Pancreas (tissue), 10 donors: ENCODE measurements around the gene ZNF468. TPM values are rescaled to one million over a fixed set of nuclear protein-coding genes. Genes with fewer than 3 reads are reported as not detected.
A peak's percentile ranks its signal among the peaks of the same experiment; 100 is the strongest.

ENCODE experiments used
- ATAC-seq, 4 donors: fragments of 200-7000 bp; cut with Tn5 transposase; one replicate each; pipeline versions ENCODE4 v1.8.0 to v1.9.1; 2020; ENCODE audit warnings: mild to moderate bottlenecking in 4 of 4, moderate library complexity in 4 of 4
- DNase-seq, 6 donors: peaks; one replicate each; pipeline ENCODE4 v3.0.0-alpha.2; 2020
- FAIRE-seq: peaks from 2 replicates; lab custom pipeline; 2012; peaks lifted over from hg19 to GRCh38; lab: Jason Lieb, UNC
- H3K27ac ChIP-seq, 4 donors: fragments of 200-600 bp; sonication (generic); 1 replicate in 3 of 4; 2 replicates in 1 of 4; pipeline versions ENCODE4 v1.5.0 to v1.8.0; 2020
- H3K27me3 ChIP-seq, 4 donors: fragments of 200-600 bp; one replicate each; pipeline ENCODE4 v1.8.0; 2021
- H3K36me3 ChIP-seq, 3 donors: fragments of 200-600 bp; sonication (generic) in 1 of 3; one replicate each; pipeline versions ENCODE4 v1.5.0 to v1.8.0; 2020 to 2021
- H3K4me1 ChIP-seq, 3 donors: fragments of 200-600 bp; one replicate each; pipeline ENCODE4 v1.8.0; 2021
- H3K4me3 ChIP-seq, 4 donors: fragments of 200-600 bp; sonication (generic) in 2 of 4; one replicate each; pipeline versions ENCODE4 v1.5.0 to v1.8.0; 2020 to 2021
- H3K9me3 ChIP-seq, 4 donors: fragments of 200-600 bp; one replicate each; pipeline ENCODE4 v1.8.0; 2021
- WGBS, 2 donors: extraction: QIAGEN DNeasy Blood & Tissue Kit; methylation state at CpG; one replicate each; pipeline ENCODE4 v1.1.7; 2013; 5-methylcytosine and 5-hydroxymethylcytosine counted together
- intact Hi-C, 3 donors: fragments of 100-400 bp; cut with DNase I; formaldehyde crosslinking; loops; one replicate each; pipeline versions ENCODE4 v1.11.1 to v1.14.2; 2022
- polyA plus RNA-seq, 2 donors: library from polyadenylated mRNA; stranded (reverse); fragments of 200-250 nt; gene quantifications; one replicate each; pipeline ENCODE4 v1.2.3, GENCODE V29; 2013
- total RNA-seq, 6 donors: library from RNA; stranded (reverse); fragmentation: NEBNext Ultra II Directional in 4 of 6; extraction: Animal tissue kit (Norgen Biotek cat#: 25700) in 4 of 6; gene quantifications; one replicate each; pipeline versions ENCODE4 v1.2.1 to v1.2.4, GENCODE V29; 2021 to 2023
- TF ChIP-seq, protein P1 (sequence below), 4 donors: fragments of 200-600 bp; sonication (generic) in 3 of 4; IDR thresholded peaks; one replicate each; pipeline versions ENCODE4 v1.5.0 to v1.8.0; 2021; ENCODE audit warnings: antibody characterized with exemption in 4 of 4
- donor health status: healthy with polysubstance abuse.
- donor health status: DM: no; HTN: no; CAD: no; lungs with moderate emphysema.
- donor health status: DM: no; HTN: no; CAD: no.
- donor health status: control.
- donor health status: control.
- donor health status: Bipolar disorder and iron deficiency.
- donor health status: DM: yes; HTN: yes; CAD: no.
- donor health status: DM: no; HTN: no; CAD: no.
- donor health status: DM: no; HTN: no; CAD: no.
- donor health status: DM: yes; HTN: yes; CAD: no.

ZNF468 gene
- total and polyA plus RNA-seq, 8 donors = 6.5 to 14.7 (median 8.5) TPM

DNA sequence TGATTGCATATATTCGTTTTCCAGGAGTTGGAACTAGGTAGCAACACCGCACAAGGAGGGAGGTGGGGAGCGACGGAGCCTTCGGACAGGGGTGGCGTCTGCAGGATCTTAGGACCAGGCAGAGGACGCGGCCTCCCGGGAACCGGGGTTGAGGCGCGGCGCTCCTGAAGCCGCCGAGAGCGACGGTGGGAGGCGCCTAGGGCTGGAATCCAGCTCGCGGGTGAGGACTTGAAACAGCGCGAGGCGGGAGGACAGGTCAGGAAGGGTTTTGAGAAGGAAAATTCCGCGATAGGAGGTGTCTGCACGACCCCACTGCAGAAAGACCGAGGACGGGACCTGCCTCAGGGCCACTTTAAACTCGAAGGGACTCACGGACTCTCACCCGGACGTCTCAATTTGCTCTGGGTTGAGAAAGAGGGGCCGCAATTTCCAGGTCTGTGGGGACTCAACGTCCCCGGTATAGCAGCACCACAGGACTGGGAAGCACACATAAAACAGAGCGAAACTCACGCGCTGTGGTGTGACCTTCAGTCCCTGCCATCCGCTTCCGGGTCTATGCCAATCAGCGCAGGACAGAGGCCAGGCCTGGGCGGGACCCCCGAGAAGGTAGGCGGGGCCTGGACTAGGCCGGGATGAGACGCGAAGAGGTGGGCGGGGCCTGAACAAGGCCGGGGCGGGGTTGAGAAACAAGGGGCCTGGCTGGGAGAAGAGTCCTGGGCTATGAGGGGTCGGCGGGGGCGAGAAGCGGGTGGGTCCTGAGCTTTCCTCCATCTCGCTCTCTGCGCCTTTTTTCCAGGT is 39.9 kb upstream of the ZNF468 start, which contains the start of gene ZNF320:
TSS of gene ZNF320 (minus strand) at position 498 of the 798 bp plus-strand sequence. CDS start 7,380 bp downstream, outside the sequence.
- TF ChIP-seq, protein P1, sequence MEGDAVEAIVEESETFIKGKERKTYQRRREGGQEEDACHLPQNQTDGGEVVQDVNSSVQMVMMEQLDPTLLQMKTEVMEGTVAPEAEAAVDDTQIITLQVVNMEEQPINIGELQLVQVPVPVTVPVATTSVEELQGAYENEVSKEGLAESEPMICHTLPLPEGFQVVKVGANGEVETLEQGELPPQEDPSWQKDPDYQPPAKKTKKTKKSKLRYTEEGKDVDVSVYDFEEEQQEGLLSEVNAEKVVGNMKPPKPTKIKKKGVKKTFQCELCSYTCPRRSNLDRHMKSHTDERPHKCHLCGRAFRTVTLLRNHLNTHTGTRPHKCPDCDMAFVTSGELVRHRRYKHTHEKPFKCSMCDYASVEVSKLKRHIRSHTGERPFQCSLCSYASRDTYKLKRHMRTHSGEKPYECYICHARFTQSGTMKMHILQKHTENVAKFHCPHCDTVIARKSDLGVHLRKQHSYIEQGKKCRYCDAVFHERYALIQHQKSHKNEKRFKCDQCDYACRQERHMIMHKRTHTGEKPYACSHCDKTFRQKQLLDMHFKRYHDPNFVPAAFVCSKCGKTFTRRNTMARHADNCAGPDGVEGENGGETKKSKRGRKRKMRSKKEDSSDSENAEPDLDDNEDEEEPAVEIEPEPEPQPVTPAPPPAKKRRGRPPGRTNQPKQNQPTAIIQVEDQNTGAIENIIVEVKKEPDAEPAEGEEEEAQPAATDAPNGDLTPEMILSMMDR (IDR thresholded peaks at IDR 0.05) = no peak
- H3K4me3 ChIP-seq = peak within 1 kb of the TSS; percentile 49 to 80 (median 60)
- H3K4me1 ChIP-seq = peaks cover 0 to 4% (median 0%) of the 10 kb centered on the region in 3 donors
- FAIRE-seq = peak; percentile 64
- peak; percentile 99 to 100 (median 100) for ATAC-seq
- intact Hi-C loops = no loop called here
- 3 to 4% methylated on average over 54 to 56 of the region's 56 CpGs for WGBS, 2 donors
- H3K27ac ChIP-seq = peak within 1 kb of the TSS; percentile 72 to 91 (median 82)
- peaks cover 0 to 3% (median 0%) of the 10 kb centered on the region in 3 donors for H3K36me3 ChIP-seq
- DNase-seq = peak; percentile 93 to 97 (median 94)
- H3K27me3 ChIP-seq = no peaks in the 10 kb centered on the region
- H3K9me3 ChIP-seq = no peaks in the 10 kb centered on the region

DNA sequence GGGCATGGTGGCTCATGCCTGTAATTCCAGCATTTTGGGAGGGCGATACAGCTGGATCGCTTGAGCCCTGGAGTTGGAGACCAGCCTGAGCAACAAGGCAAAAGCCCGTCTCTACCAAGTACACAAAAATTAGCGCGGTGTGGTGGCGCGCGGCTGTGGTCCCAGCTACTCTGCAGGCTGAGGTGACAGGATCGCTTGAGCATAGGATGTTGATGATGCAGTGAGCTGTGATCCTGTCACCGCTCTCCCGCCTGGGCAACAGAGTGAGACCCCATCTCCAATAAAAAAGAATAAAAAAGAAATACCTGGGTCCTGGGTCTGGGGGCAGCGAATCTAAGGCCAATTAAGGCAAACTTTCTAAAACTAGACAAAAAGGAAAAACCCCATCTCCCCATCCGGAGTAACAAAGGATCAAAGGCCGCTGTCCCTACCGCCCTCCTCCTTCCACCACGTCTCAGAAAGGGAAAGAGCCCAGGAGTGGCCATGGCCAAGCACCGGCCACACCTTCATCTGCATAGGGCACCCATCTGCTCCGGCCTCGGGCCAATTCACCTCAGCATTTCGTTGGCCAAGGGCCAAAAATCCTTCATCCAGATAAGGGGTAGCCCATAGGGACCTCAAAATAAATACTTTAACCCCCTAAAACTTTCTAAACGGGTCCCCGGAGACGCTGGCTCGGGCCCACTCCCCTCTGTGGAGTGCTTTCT is 39.2 kb upstream of the ZNF468 start:
- Histone ChIP-seq H3K9me3 (no peaks in the 10 kb centered on the region), H3K4me3 (peak overlapping the region; percentile 49 to 80 (median 60)), H3K4me1 (peaks cover 0 to 4% (median 0%) of the 10 kb centered on the region in 3 donors), H3K27me3 (no peaks in the 10 kb centered on the region), H3K36me3 (peaks cover 0 to 3% (median 0%) of the 10 kb centered on the region in 3 donors), H3K27ac (peak overlapping the region; percentile 72 to 91 (median 82))
- TF ChIP-seq, protein P1 (IDR thresholded peaks at IDR 0.05) = no peak
- ATAC-seq (peak; percentile 65 to 84 (median 68)), DNase-seq (peak; percentile 30 to 71 (median 53)), FAIRE-seq (no peak)
- intact Hi-C loops = no loop called here
- 39 to 40% methylated on average over 23 to 24 of the region's 24 CpGs for whole genome bisulfite sequencing, 2 donors

DNA sequence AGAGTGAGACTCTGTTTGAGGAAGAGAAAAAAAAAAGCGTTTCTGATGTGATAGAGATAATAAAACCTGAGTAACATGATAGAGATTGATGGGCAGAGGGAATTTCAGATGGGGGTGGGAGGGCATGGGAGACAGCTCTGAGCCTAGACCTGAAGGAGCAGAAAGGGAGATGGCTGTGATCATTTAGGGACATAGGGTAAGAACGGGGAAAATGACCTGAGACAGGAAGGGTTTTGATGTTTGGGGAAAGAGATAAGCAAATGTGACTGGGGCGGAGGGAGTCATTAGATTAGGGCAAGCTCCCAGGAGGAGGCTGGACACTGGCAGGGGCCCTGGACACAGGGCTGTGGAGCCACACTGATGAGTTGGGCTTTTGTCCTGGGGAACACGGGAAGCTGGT is 33.9 kb upstream of the ZNF468 start:
- no peak for ATAC-seq
- Histone ChIP-seq H3K4me3 (no peak overlapping the region), H3K27ac (no peak overlapping the region), H3K9me3 (no peaks in the 10 kb centered on the region), H3K4me1 (peaks cover 0 to 3% (median 0%) of the 10 kb centered on the region in 3 donors), H3K36me3 (peaks cover 3 to 11% (median 5%) of the 10 kb centered on the region in 3 donors), H3K27me3 (no peaks in the 10 kb centered on the region)
- TF ChIP-seq, protein P1 (IDR thresholded peaks at IDR 0.05) = no peak
- intact Hi-C loops = no loop called here
- WGBS, 2 donors = 40 to 47% methylated on average over 4 of the region's 4 CpGs
- no peak for FAIRE-seq
- DNase-seq = no peak

DNA sequence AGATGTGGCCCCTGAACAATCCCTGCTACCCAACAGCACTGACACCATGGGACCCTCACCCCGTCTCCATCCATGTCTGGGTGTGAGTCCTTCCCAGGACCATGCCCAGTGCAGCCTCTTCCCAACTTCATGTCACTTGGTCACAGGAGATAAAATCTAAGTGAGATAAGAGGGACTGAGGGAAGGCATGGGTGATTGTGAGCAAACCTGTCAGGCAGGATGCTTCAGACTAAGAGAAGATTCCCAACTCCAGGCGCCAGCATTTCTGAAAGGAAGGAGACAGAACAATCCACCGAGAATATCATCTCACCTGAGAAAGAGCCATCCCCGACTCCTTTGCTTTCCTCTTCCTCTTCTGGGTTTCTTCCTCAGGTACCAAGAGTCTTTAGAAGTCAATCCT is 32.5 kb upstream of the ZNF468 start:
- Histone ChIP-seq H3K9me3 (no peaks in the 10 kb centered on the region), H3K27ac (no peak overlapping the region), H3K36me3 (peaks cover 3 to 16% (median 5%) of the 10 kb centered on the region in 3 donors), H3K4me1 (no peaks in the 10 kb centered on the region), H3K27me3 (no peaks in the 10 kb centered on the region), H3K4me3 (no peak overlapping the region)
- TF ChIP-seq, protein P1 (IDR thresholded peaks at IDR 0.05) = no peak
- DNase-seq (no peak), ATAC-seq (no peak), FAIRE-seq (no peak)
- WGBS, 2 donors = 88 to 92% methylated on average over 4 of the region's 4 CpGs
- intact Hi-C loops = no loop called here
